HL-60/S4 (cell line): ENCODE results near the gene MTHFR.

Experiments
- in situ Hi-C: fragments of 300-500 bp; cut with MboI; formaldehyde crosslinking; loops from 2 replicates; pipeline ENCODE4 v1.14.3; 2022; ENCODE audit warnings: low sequenced_read_pairs

MTHFR gene

DNA sequence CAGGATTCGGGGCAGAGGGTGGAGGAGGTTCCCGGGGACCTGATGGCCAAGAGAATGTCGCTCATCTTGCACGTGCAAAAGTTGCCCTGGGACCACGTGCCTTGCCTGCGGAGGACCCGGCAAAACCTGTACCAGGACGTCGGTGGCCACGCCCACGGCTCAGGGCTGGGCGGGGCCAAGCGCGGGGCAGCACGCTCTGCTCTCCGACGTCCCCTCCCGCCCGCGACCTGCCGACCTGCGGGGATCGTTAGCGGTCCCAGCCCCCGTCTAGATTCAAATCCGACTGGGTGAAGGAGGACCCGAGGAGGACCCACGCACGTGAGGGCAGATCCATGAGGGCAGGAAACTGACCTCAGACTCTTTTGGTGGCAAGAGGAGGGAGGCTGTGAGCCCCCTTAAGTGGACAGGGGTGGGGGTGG is 43.8 kb downstream of the MTHFR start, which contains the start of gene C1orf167:
C1orf167 (plus strand) TSS at position 206 of the 419 bp plus-strand sequence. CDS start 2,208 bp downstream, outside the sequence.
- in situ Hi-C loops, result no loop called here

DNA sequence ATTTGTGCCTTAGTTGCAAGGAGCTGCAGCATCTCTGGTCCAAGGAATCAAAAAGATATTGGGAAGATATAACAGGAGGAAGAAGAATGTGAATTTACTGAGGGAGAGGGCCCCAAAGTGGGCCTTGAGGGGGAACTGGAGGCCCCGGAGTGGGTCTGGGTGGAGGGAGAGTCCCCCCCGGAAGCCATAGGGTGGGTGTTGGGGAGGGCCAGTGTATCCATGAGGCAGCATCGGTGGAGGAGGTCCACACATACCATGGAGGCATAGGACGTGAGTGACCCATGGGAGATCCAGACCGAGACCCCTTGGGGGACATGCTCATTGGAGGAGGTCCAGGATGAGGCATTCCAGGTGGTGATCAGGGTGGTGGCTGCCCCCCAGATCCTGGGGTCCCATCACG is 44.5 kb downstream of the MTHFR start:
- in situ Hi-C loops, result no loop called here

DNA sequence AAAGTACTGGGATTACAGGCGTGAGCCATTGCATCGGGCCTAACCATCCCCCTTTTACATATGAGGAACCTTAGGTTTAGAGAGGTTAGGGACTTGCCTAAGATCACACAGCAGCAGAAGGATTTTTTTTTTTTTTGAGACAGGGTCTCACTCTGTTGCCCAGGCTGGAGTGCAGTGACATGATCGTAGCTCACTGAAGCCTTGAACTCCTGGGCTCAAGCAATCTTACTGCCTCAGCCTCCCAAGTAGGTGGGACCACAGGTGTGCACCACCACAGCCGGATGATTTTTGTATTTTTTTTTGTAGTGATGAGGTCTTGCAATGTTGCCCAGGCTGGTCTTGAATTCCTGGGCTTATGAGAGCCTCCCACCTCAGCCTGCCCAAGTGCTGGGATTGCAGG is 46.0 kb downstream of the MTHFR start:
- in situ Hi-C loops, result no loop called here

DNA sequence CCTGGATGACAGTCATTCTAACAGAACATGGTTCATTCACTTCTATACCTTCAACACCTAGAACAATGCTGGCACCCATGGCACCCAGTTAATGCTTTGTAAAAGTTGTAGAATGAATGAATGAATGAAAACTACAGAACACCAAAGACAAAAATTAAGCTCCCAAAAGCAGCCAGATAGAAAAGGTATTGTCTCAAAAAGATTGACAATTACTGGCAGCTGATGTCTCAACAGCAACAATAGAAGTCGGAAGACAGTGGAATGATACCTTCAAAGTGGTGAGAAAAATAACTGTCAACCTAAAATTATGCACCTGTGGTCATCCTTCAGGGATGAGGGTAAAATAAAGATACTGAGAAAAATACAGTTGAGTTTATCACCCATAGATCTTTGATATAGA is 48.7 kb downstream of the MTHFR start:
- in situ Hi-C loops, result no loop called here

DNA sequence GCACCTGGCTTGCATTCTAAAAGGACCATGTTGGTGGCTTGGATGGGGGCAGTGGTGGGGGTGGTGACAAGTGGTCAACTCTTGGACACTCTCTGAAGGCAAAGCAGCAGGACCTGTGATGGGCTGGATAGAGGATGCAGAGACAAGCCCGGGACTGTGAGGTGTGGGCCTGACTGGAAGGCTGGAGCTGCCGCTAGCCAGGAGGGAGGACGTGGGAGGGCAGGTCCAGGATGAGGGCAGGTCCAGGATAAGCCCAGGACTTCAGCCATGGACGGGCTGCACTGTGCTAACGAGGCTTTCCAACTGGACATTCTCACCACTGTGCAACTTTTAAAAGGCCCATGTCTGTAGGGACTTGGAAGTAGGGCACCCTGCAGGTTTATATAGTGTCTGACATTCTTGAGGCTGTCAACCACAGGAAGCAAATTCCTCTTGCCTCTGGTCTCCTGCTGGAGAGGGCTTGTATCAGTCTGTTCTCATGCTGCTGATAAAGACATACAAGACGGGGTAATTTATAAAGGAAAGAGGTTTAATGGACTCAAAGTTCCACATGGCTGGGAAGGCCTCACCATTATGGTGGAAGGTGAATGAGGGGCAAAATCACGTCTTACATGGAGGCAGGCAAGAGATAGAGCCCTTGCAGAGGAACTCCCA is 52.1 kb downstream of the MTHFR start:
- in situ Hi-C loops, result no loop called here

DNA sequence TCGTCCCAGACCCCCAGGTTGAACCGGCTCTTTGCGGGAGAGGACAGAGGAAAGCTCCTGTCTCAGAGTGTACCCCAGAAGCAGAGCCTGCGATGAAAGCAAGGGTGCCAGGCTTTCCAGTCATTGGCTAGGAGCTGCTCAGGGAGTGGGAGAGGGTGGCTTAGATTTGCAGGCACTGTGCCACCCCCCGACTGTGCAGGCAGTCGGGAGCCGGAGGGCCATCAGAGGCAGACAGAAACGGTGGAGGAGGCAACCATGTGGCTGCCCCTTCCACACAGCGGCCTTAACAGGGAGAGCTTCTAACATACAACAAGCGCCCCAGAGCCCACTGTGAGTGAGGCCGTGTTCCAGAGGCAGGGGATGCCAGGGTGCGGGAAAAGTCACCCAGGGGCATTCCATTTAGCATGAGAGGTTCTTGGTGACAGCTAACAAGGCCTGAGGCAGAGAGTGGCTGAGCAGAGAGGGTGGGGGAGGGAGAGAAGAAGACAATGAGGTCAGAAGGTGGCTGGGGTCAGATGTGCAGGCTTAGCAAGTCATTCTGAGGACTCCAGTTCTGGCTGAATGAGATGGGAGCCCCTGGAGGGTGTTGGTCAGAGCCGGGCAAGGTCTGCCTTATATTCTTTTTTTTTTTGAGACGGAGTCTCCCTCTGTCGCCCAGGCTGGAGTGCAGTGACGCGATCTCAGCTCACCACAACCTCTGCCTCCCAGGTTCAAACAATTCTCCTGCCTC is 53.2 kb downstream of the MTHFR start:
- in situ Hi-C loops, result no loop called here

DNA sequence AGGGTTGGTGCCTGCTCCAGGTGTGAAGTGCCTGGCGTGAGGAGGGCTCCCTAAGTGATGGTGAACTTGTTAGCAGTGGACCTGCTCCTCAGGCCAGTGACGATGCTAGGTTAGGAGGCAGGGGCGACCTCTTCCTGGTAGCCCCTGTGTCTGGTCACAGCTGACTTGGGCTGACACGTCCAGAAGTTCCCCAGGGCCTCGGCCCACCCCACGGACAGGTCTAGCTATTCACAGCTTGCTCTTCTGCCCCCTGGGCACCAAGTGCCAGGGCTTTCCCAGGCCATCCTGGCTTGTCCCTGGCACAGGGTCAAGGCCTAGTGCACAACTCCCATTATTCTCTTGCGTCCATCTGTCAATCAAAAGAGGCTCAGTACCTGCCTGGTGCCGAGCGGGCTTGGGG is 54.7 kb downstream of the MTHFR start:
- in situ Hi-C loops, result no loop called here

DNA sequence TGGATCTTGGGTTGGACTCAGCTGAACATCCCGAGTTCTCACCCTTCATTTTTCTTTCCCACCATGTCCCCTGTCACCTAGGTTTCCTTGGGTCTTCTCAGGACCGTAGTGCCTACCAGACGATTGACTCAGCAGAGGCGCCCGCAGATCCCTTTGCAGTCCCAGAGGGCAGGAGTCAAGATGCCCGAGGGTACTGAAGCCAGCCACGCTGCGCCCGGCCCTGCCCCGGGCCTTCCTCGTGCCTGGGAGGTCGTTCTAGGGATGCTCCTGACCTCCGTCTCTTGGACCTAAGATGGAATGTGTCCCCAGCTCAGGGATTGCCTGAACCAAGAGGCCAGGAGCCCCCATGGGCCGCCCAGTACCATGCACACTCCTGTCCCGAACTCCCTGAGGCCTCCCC is 55.8 kb downstream of the MTHFR start:
- in situ Hi-C loops, result no loop called here

DNA sequence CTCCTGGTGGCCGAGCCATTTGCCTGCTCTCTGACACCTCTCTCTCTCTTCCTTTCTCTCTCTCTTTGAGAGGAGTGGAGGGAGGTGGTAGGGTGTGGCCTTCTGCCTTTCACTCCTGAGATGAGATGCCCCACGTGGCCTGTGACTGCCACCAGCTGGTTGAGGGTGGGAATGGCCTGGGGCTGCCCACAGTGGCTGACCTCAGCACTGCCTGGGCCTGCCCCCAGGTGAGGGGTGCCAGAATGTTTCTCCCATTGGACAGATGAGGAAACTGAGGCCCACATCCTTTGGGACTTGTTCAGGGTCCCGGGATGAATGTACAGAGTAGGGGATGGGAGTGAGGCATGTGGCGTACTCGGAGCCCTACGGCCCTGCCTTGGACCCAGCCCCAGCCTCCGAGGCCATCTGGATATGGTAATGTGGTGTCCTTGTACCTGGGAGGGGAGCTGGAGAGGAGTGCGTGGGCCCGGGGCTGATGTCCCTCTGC is 56.5 kb downstream of the MTHFR start:
- in situ Hi-C loops, result no loop called here

DNA sequence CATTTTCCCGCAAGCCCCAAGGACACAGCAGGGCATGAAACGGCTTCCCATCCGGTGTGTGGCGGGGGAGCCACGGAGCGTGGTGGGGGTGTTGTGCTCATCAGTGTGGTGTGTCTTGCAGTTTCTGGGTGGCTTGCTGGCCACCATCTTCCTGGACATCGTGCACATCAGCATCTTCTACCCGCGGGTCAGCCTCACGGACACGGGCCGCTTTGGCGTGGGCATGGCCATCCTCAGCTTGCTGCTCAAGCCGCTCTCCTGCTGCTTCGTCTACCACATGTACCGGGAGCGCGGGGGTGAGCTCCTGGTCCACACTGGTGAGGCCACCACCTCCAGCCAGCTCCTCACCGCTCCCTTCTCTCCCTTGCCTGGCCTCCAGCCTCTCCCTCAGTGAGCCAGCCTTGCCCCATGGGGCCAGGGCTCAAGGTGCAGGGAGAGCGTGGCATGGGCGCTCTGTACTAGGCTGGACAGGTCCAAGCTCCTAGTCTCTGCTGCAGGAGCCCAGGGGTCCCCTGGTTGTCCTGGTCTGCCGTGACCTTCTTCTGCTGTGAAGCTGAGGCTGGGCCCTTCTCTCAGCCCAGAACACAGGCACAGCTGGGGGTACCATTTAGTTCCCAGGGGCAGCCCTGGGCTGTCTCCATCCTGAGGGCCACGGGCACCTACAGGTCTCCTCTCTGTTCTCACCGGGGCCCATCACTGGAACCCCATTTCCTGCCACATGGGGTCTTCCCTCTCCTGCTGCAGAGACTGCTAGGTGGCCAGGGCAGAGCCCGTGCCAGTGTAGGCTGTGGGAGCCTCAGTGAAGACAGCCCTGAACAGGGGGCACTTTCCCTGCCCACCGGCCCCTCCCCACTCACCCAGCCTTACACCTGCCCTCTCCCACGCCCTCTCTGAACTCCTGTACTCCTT is 57.2 kb downstream of the MTHFR start:
- in situ Hi-C loops, result no loop called here

DNA sequence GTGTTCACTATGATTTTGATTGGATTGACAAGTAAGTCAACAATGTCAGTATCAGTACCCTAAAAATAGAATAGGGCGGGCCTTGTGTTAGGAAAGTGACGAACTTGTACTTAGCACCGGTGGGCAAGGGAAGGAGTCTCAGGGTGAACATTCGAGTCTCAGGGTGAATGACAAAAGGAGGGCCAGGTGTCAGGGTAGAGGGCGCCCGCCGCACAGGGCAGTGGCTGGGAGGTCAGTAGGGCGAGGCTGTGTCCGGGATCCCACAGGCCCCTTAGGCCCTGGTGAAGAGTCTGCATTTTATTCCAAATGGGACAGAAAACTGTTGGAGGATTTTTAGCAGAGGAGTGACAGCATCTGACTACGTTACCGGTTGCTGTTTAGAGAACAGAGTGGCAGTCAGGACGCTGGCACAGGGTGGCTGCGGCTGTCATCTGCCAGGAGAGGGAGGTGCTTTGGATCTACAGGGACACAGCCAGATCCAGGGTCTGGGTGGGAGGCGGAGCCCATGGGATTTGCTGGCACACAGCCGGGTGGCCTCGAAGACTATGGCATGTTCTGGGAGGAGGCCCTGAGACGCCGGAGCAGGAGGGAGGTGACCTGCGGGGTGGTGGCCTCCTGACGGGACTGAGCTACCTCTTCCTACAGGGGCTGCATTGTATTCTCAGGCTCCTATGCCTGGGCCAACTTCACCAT is 58.8 kb downstream of the MTHFR start:
- in situ Hi-C loops, result no loop called here

DNA sequence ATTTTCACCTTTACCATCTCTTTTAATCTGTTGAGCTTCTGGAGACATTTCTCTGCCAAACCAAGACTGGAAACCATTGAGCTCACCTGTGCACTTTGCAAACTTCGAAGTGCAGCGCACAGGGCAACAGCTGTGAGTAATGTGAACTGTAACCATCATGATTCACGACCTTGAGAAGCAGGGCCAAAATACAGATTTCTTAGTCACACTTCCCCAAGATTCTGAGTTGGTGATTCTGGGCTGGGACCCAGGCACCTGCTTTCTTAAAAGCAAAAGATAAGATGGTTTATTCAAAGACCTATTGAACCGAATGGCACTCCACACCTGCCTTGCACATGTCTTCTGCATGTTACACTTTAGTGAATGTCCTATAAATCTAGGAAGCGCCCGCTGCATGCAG is 59.7 kb downstream of the MTHFR start:
- in situ Hi-C loops, result no loop called here

DNA sequence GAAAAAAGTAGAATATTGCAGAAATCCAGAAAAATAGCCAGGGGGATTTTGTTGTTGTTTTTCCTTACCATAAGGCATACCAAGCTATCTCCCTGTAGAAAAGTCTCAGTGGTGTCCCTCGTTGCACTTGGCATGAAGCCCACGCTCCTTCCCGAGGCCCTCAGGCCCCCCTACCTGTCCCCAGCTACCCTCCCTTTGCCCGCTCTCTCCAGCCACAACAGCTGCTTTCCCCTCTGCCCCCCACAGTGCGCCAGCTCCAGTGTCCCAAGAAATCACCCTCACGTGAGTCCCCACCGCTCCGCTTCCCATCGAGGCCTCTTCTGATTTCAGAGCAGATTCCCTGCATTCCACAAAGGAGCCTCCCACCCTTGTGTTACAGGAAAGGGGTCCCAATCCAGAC is 61.5 kb downstream of the MTHFR start:
- in situ Hi-C loops, result no loop called here

DNA sequence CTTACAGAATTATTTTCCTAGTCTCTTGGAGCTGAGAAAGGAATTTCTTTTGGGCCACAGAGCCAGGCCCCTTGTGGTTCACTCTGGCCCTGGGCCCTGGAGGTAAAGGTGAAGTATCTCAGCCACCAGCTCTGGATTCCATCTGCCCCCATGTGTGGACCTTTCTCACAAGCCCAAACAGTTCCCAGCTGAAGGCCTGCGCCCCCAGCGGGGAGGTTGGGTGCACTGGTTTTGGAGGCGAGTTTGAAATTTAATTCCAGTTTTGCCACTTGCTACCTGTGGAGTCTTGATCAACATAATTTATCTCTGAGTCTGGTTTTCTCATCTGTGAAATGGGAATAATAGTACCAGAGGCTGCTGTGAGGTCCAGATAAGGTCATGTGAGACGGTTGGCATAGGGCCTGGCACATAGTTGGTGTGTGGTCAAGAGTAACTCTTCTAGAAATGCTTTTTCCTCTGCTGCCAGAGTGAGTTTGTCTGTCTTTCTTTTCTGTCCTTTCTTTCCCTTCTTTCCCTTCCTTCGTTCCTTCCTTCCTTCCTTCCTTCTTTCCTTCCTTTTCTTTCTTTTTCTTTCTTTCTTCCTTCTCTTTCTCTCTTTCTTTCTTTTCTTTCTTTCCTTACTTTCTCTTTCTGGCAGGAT is 63.7 kb downstream of the MTHFR start:
- in situ Hi-C loops, result no loop called here

DNA sequence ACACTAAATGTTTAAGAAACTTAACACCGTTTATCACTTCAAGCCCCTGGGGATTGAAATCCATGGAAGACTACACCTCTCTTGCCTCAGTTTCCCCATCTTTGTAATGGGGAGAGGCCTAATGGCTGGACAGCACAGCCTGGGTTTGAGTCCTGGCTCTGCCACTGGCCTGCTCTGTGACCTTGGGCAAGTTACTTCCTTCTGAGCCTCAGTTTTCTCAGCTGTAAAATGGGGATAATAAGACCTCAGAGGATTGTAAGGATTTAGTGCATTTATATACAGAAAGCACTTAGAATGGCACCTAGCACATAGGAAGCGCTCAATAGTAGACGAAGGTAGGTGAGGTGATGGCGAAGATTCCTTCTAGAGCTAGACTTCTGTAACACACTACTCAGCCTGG is 64.3 kb downstream of the MTHFR start:
- in situ Hi-C loops, result no loop called here

DNA sequence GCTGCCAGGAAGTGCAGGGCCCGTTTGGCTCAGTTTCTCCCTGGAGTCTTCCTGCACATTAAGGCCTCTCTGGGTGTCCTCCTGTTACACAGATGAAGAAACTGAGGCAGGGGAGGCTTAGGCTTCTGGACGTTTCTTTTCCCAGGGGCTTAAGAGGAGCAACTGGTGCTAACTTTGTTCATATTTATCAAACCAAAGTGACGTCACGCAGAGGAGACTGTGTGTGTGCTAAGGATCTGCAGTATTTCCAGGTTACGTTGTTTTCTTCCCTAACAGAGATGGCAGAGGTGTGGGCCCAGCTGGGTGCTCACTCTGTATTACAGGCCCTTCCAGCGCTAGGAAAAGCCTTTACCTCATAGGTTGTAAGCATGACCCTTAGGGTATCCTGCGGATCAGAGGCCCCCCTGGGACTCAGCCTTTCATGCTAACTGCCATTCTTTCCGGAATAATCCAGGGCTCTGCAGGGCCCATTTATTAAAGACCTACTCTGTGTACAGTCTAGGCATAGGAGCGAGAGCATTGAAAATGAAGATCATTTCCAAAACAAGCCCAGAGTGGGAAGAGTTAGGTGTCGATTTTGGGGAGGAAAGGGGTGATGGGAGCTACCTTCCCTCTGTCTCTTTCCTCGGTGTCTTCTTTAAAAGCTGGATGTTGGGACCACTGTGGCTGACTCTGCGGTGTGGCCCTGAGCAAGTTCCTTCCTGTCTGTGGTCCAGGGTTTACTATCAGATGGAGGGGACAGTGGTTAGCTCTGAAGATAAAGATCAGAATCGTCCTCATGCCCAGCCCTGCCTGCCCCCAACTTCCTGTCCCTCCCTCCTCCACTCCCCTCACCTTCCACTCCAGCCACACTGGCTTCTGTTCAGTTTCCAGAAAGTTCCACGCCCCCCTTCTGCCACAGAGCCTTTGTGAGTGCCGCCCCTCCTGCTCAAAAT is 65.2 kb downstream of the MTHFR start:
- in situ Hi-C loops, result no loop called here

DNA sequence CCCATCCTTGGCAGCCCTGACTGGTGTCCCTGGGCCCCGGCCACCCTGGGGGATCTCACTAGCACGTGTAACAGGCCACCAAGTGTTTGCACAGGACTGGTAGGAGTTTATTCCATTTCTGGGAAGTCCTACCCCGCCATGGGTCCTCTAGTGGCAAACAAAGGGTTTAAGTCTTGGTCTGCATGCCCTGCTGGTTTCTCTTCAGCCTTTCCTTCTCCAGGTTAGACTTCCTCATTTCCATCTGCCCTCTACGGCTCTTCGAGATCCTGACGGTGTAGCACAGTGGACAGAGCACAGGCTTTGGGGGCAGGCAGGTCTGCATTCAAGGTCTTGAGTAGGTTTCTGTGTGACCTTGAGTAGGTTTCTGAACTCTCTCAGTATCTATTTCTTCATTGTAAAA is 67.0 kb downstream of the MTHFR start:
- in situ Hi-C loops, result no loop called here

DNA sequence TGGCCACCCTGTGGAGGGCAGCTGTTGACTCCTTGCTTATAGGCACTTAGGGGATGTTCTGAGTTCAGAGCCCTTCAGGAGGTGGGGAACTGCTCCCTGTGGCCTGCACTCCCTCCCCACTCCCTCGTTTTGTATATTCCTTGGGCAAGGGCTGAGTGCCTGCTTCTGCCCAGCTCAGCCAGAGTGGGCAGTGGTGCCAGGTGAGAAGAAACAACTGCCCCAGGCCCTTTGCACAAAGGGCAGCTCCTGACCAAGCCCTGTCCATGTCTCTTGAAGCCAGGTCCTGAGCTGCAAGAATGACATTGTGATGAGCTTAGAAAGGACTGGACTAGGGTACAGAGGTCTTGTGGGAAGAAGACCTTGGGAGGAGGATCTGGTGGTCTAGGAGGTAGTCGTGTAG is 67.7 kb downstream of the MTHFR start:
- in situ Hi-C loops, result no loop called here
